Astrocyte (in vitro differentiated cells and primary cell): Measurements from ENCODE around the gene FBLIM1. TPM values are rescaled to one million over a fixed set of nuclear protein-coding genes. Genes with fewer than 3 reads are reported as not detected.

Source experiments
- DNase-seq: peaks from one replicate; pipeline ENCODE4 v3.0.0-alpha.2; 2010; ENCODE audit warnings: low read depth
- FAIRE-seq: peaks from 2 replicates; lab custom pipeline; 2011; peaks lifted over from hg19 to GRCh38; lab: Jason Lieb, UNC
- H2AFZ ChIP-seq: 2 replicates; pipeline ENCODE4 v1.6.0; 2012; ENCODE audit warnings: low read depth, low read length, inconsistent platforms
- H3K27ac ChIP-seq: 2 replicates; pipeline ENCODE4 v1.5.1; 2011; ENCODE audit warnings: low read depth, low read length, inconsistent platforms
- H3K27me3 ChIP-seq: 2 replicates; pipeline ENCODE4 v1.6.0; 2011; ENCODE audit warnings: low read length, inconsistent platforms; ENCODE audit not compliant: insufficient read depth
- H3K36me3 ChIP-seq: 2 replicates; pipeline ENCODE4 v1.5.1; 2011; ENCODE audit warnings: low read length, inconsistent platforms; ENCODE audit not compliant: insufficient read depth
- H3K4me1 ChIP-seq: 2 replicates; pipeline ENCODE4 v1.5.1; 2011; ENCODE audit warnings: low read length, inconsistent platforms; ENCODE audit not compliant: insufficient read depth
- H3K4me2 ChIP-seq: 2 replicates; pipeline ENCODE4 v1.6.0; 2012; ENCODE audit warnings: low read length, inconsistent platforms
- H3K4me3 ChIP-seq: 2 replicates; pipeline ENCODE4 v1.5.1; 2011; ENCODE audit warnings: low read depth, mild to moderate bottlenecking, low read length, inconsistent platforms; ENCODE audit not compliant: insufficient read depth
- H3K79me2 ChIP-seq: 2 replicates; pipeline ENCODE4 v1.6.0; 2012; ENCODE audit warnings: mild to moderate bottlenecking, low read length, inconsistent platforms; ENCODE audit not compliant: insufficient read depth
- H3K9ac ChIP-seq: 2 replicates; pipeline ENCODE4 v1.6.0; 2012; ENCODE audit warnings: mild to moderate bottlenecking, low read length, inconsistent platforms
- H3K9me3 ChIP-seq: 2 replicates; pipeline ENCODE4 v1.5.1; 2012; ENCODE audit warnings: low read depth, mild to moderate bottlenecking, low read length, inconsistent platforms; ENCODE audit not compliant: insufficient read depth
- H4K20me1 ChIP-seq: 2 replicates; pipeline ENCODE4 v1.6.0; 2012; ENCODE audit warnings: low read length, inconsistent platforms; ENCODE audit not compliant: insufficient read depth
- H3K27ac Mint-ChIP-seq: one replicate; pipeline ENCODE4 v1.8.0; 2021; ENCODE audit warnings: mild to moderate bottlenecking, mixed read lengths; ENCODE audit not compliant: unreplicated experiment
- H3K27me3 Mint-ChIP-seq: one replicate; pipeline ENCODE4 v1.8.0; 2021; ENCODE audit warnings: low read depth, mixed read lengths; ENCODE audit not compliant: unreplicated experiment
- H3K36me3 Mint-ChIP-seq: one replicate; pipeline ENCODE4 v1.8.0; 2021; ENCODE audit warnings: low read depth, mixed read lengths; ENCODE audit not compliant: unreplicated experiment
- H3K4me1 Mint-ChIP-seq: one replicate; pipeline ENCODE4 v1.8.0; 2021; ENCODE audit warnings: low read depth, mixed read lengths; ENCODE audit not compliant: unreplicated experiment
- H3K4me3 Mint-ChIP-seq: one replicate; pipeline ENCODE4 v1.8.0; 2021; ENCODE audit warnings: mild to moderate bottlenecking, moderate library complexity, mixed read lengths; ENCODE audit not compliant: unreplicated experiment
- H3K9me3 Mint-ChIP-seq: one replicate; pipeline ENCODE4 v1.8.0; 2021; ENCODE audit warnings: mild to moderate bottlenecking, mixed read lengths; ENCODE audit not compliant: unreplicated experiment
- EZH2 ChIP-seq: IDR thresholded peaks from 2 replicates; pipeline ENCODE4 v1.6.1; 2012; ENCODE audit warnings: mild to moderate bottlenecking, low read length, inconsistent platforms; ENCODE audit not compliant: insufficient read depth
- total RNA-seq: library from RNA; stranded (reverse); gene quantifications from 2 replicates; pipeline ENCODE4 v1.2.1, GENCODE V29; 2021
- TF ChIP-seq, protein P1 (sequence below): IDR thresholded peaks from 2 replicates; pipeline ENCODE4 v1.5.1; 2011; ENCODE audit warnings: low read depth, mild to moderate bottlenecking, inconsistent platforms, low read length, moderate library complexity; ENCODE audit not compliant: insufficient read depth

Gene FBLIM1
- total RNA-seq, 1 donor from 2014 or later, result 179 TPM

DNA sequence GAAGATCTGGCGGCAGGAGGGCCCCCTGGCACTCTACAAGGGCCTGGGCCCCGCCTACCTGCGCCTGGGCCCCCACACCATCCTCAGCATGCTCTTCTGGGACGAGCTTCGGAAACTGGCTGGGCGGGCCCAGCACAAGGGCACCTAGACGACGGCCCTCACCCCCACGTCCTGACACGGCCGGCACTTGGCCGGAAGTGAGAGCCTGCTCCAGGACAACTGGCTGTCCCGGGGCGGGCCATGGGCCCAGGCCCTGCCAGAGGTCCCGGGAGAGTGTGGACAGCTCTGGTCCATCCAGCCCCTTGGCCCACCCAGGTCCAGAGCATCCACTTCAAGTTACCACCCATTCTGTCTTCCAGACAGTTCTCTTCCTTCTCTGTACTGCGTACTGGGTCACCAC lies 19.3 kb upstream of the FBLIM1 start:
- H3K4me3 ChIP-seq, result no peak overlapping the region
- H3K4me1 ChIP-seq, result no peaks in the 10 kb centered on the region
- no peak overlapping the region for H2AFZ ChIP-seq
- TF ChIP-seq, protein P1, sequence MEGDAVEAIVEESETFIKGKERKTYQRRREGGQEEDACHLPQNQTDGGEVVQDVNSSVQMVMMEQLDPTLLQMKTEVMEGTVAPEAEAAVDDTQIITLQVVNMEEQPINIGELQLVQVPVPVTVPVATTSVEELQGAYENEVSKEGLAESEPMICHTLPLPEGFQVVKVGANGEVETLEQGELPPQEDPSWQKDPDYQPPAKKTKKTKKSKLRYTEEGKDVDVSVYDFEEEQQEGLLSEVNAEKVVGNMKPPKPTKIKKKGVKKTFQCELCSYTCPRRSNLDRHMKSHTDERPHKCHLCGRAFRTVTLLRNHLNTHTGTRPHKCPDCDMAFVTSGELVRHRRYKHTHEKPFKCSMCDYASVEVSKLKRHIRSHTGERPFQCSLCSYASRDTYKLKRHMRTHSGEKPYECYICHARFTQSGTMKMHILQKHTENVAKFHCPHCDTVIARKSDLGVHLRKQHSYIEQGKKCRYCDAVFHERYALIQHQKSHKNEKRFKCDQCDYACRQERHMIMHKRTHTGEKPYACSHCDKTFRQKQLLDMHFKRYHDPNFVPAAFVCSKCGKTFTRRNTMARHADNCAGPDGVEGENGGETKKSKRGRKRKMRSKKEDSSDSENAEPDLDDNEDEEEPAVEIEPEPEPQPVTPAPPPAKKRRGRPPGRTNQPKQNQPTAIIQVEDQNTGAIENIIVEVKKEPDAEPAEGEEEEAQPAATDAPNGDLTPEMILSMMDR, result no peak
- no peak for TF ChIP-seq EZH2
- no peaks in the 10 kb centered on the region for H3K36me3 Mint-ChIP-seq
- H3K9ac ChIP-seq, result no peak overlapping the region
- no peaks in the 10 kb centered on the region for H4K20me1 ChIP-seq
- H3K27me3 Mint-ChIP-seq, result peaks cover 3% of the 10 kb centered on the region
- FAIRE-seq (no peak), DNase-seq (no peak)
- no peak overlapping the region for H3K27ac ChIP-seq
- no peak overlapping the region for H3K27ac Mint-ChIP-seq
- no peaks in the 10 kb centered on the region for H3K4me1 Mint-ChIP-seq
- no peaks in the 10 kb centered on the region for H3K9me3 ChIP-seq
- H3K27me3 ChIP-seq, result no peaks in the 10 kb centered on the region
- no peak overlapping the region for H3K4me3 Mint-ChIP-seq
- H3K79me2 ChIP-seq, result no peaks in the 10 kb centered on the region
- no peaks in the 10 kb centered on the region for H3K36me3 ChIP-seq
- H3K4me2 ChIP-seq, result no peak overlapping the region
- no peaks in the 10 kb centered on the region for H3K9me3 Mint-ChIP-seq

- H3K4me1 Mint-ChIP-seq, result no peaks in the 10 kb centered on the region
- no peak overlapping the region for H3K27ac Mint-ChIP-seq
- no peaks in the 10 kb centered on the region for H3K79me2 ChIP-seq
- TF ChIP-seq EZH2, result no peak
- TF ChIP-seq, protein P1, result no peak
- H2AFZ ChIP-seq, result no peak overlapping the region
- no peaks in the 10 kb centered on the region for H3K4me1 ChIP-seq
- FAIRE-seq (no peak), DNase-seq (no peak)
- H3K27me3 Mint-ChIP-seq, result peaks cover 7% of the 10 kb centered on the region
- no peak overlapping the region for H3K9ac ChIP-seq
- no peak overlapping the region for H3K4me3 Mint-ChIP-seq
- no peaks in the 10 kb centered on the region for H3K36me3 Mint-ChIP-seq
- no peaks in the 10 kb centered on the region for H3K36me3 ChIP-seq
- no peaks in the 10 kb centered on the region for H3K9me3 Mint-ChIP-seq
- H4K20me1 ChIP-seq, result no peaks in the 10 kb centered on the region
- H3K27ac ChIP-seq, result no peak overlapping the region
- H3K4me2 ChIP-seq, result no peak overlapping the region
- H3K4me3 ChIP-seq, result no peak overlapping the region
- H3K9me3 ChIP-seq, result no peaks in the 10 kb centered on the region
- H3K27me3 ChIP-seq, result no peaks in the 10 kb centered on the region
These were observed 18.9 kb upstream of the FBLIM1 start for GRCh38 chr1:15739745-15740144.

- H3K27ac Mint-ChIP-seq, result no peak overlapping the region
- peaks cover 8% of the 10 kb centered on the region for H3K27me3 Mint-ChIP-seq
- TF ChIP-seq, protein P1, result peak; percentile 49
- TF ChIP-seq EZH2, result no peak
- Histone ChIP-seq H3K4me2 (no peak overlapping the region), H3K4me1 (no peaks in the 10 kb centered on the region), H3K4me3 (no peak overlapping the region), H3K27me3 (no peaks in the 10 kb centered on the region), H3K9ac (no peak overlapping the region), H3K79me2 (no peaks in the 10 kb centered on the region), H3K9me3 (no peaks in the 10 kb centered on the region), H4K20me1 (no peaks in the 10 kb centered on the region), H2AFZ (no peak overlapping the region), H3K27ac (no peak overlapping the region), H3K36me3 (no peaks in the 10 kb centered on the region)
- FAIRE-seq (no peak), DNase-seq (peak; percentile 30)
- H3K4me3 Mint-ChIP-seq, result no peak overlapping the region
- H3K36me3 Mint-ChIP-seq, result no peaks in the 10 kb centered on the region
- H3K4me1 Mint-ChIP-seq, result no peaks in the 10 kb centered on the region
- no peaks in the 10 kb centered on the region for H3K9me3 Mint-ChIP-seq
These were observed 17.4 kb upstream of the FBLIM1 start for GRCh38 chr1:15740924-15741850.
